Dedifferentiated amniotic fluid mesenchymal stem cell (primary cell): ENCODE results near the gene MTCL1.

Experiments
- DNase-seq: peaks from one replicate; pipeline ENCODE4 v3.0.0-alpha.2; 2016; ENCODE audit errors: extremely low spot score

MTCL1 gene

GRCh38 chr18:8713691-8714090 is 8.3 kb downstream of the MTCL1 start:
- DNase-seq = no peak

DNA sequence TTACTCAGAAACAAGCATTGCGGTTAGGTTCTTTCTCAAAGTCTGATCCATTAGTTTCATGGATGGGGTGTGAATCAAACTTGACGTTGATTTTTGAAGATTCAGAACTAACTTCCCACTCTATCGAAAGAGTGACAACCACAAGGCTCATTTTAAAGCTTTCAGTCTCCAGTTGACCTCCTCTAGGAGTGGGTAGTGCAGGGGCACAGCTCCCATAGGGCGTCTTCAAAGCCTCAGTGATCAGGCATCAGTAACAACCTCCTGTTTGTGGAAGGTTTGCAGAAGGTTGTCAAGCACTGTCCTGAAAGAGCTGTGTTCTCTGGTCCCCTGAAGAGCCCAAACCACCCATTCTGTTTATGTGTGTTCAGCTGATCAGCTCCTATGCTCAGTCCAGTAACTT is 10.2 kb downstream of the MTCL1 start:
- DNase-seq = no peak

GRCh38 chr18:8717011-8717770 is 11.8 kb downstream of the MTCL1 start:
- DNase-seq = no peak

- no peak for DNase-seq
Measured at GRCh38 chr18:8718401-8718913, 13.1 kb downstream of the MTCL1 start.

GRCh38 chr18:8719192-8719591 is 13.8 kb downstream of the MTCL1 start:
- DNase-seq = no peak

DNA sequence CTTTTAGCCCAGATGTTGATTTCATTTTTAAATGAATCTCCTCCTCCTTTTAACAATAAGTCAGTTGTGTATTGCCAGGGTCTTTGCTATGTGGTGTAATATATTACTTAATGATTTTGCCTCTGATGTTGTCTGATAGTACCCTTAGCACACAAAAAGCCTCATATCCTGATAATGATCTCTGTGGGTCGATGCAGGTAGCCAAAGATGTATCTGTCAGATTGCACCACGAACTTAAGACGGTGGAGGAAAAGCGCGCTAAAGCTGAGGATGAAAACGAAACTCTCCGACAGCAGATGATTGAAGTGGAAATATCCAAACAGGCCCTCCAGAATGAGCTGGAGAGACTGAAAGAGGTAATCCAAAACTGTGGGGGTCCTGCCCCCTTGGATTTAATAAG is 14.8 kb downstream of the MTCL1 start:
- no peak for DNase-seq

DNA sequence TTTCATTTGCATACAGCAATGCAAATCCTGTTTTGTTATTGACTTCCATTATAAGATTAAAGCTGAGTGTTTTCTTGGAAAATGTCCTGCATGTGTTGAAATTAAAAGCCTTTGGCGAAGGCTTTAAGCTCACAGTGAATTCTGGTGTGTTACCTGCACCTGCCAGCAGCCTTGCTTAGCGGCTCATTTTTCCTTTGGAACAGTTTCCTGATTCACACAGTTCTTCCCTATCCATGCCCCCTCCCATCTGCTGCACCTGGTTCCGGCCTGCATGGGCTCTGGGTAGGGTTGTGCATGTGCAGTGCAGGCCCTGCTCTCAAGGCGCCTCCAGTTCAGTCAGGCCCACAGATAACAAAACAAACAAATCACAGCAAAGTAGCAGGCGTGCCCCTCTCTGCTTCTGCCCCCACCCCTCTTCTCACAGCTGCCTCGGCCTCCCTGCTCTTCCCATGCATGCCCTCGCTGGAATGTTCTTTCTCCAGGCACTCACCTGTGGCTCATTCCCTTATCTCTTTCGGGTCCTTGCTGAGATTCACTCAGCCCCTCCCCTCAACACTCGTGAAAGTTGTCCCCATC is 15.8 kb downstream of the MTCL1 start:
- DNase-seq = no peak

- DNase-seq = no peak
Measured at GRCh38 chr18:8721716-8722115, 16.4 kb downstream of the MTCL1 start.

- DNase-seq = no peak
Measured at GRCh38 chr18:8722946-8723820, 17.8 kb downstream of the MTCL1 start.

GRCh38 chr18:8724452-8724851 is 19.1 kb downstream of the MTCL1 start:
- no peak for DNase-seq

DNA sequence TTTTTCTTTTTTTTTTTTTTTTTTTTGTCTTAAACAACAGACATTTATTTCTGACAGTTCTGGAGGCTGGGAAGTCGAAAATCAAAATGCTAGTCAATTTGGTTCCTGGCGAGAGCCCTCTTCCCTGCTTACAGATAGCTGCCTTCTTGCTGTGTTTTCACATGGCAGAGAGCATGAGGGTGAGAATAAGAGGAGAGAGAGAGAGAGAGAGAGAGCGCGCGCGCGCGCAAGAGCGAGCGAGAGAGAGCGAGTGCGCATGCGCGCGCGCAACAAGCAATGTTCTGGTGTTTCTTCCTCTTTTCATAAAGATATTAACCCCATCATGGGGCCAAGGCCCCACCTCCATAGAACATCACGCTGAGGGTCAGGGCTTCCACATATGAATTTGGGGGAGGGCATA is 20.9 kb downstream of the MTCL1 start:
- no peak for DNase-seq

DNA sequence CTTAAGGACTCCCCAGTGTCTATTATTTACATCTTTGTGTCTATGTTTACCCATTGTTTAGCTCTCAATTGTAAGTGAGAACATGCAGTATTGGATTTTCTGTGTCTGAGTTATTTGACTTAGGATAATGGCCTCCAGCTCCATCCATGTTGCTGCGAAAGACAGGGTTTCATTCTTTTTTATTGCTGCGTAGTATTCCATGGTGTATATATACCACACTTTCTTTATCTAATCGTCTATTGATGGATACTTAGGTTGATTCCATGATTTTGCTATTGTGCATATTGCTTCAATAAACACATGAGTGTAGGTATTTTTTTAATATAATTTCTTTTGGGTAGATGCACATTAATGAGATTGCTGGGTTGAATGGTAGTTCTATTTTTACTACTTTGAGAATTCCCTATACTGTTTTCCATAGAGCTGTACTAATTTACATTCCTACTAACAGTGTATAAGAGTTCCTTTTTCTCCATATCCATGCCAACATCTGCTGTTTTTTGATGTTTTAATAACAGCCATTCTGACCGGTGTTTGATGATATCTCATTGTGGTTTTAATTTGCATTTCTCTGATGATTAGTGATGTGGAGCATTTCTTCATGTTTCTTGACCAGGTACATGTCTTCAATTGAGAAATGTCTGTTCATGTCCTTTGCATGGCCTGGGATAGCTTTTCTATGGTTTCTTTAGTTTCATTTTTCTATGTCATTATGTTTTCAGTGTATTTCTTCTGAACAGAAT is 21.8 kb downstream of the MTCL1 start:
- DNase-seq = no peak

DNA sequence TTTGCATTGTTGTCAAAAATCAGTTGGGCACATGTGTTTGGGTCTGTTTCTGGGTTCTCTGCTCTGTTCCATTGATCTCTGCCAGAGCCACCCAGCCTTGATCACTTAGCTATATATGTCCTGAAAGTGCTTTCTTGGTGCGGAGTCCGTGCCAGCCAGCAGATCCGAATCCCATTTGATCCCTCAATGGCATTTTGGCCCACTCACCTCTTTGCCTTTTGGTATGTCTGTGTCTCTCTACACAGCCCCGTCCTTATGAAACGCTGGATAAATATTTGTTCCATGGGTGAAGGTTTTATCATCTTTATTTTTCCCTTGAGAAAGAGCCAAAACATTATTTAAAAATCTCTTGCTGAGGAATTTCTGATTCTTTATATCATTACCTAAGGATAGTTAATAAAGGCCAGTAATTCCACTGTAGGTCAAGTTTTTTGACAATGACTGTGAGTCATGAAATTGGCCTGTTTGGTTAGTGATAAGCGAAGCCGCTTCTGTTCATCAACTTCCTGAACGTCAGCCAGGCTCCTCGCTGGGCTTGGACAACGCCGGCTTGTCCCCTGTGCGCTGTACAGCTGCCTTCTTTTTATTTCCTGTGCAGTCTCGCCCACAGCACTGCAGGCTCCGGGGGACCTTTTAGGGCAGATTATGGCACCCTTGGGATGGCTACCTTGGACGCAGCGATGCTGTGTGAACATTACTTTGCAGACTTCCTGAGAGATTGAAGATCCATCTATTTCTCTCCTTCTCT is 24.9 kb downstream of the MTCL1 start:
- no peak for DNase-seq

- no peak for DNase-seq
Measured at GRCh38 chr18:8732442-8733360, 27.3 kb downstream of the MTCL1 start.

DNA sequence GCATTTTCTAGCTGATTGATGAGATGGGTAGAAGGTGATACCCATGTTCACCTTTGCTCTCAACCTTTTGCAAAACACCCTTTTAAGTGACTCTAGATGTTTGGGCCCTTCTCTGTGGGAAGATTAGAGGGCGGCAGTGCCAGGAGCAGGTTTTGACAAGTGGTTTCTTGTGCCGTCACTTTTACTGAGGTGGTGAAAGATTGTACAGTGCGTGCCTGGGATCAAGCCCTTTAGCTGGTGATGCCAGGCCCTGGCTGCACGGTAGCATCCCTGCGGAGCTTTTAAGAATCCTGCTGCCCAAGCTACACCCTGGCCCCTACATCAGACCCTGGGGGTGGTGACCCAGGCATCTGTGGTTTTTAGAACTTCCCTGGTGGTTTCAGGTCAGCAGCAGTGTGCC is 29.1 kb downstream of the MTCL1 start:
- no peak for DNase-seq

- DNase-seq = no peak
Measured at GRCh38 chr18:8735274-8735673, 29.9 kb downstream of the MTCL1 start.

GRCh38 chr18:8741117-8741516 is 35.8 kb downstream of the MTCL1 start:
- no peak for DNase-seq

GRCh38 chr18:8741532-8741931 is 36.2 kb downstream of the MTCL1 start:
- DNase-seq = no peak

DNA sequence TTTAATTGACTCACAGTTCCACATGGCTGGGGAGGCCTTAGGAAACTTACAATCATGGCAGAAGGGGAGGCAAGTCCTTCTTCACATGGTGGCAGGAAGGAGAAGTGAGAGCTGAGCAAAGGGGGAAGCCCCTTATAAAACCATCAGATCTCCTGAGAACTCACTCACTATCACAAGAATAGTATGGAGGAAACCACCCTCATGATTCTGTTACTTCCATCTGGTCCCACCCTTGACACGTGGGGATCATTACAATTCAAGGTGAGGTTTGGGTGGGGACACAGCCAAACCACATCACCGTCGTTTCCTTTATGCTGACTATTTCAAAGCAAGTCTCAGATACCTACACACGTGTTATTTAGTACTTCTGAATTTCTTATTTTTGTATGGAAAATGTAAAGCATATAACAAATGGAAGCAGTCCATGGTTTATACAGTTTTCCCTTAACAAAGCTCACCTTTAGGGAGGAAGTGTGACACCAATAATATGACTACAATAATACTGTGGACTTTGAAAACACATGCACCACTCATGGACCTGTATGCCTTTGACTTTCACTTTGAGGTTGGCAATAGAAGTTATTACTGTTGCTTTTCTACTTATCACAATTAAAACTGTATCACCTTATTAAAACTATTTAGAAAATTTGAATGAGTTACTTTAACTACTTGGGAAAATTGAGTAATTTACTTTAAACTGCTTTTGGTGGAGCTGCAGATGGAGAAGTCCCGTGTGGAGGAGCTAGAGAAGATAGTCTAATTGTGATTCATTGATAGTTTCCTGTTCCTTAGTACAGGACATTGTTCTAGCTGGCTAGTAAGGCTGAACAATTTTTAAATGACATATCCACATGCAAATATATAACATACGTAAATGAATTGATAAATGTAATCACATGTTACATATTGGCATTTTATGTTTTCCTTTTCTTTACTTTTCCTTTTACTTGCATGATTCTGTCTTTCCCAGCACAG is 37.3 kb downstream of the MTCL1 start:
- DNase-seq = no peak
